C4-2B (cell line): ENCODE results near the gene OPTC.

Experiments used
- ZFX ChIP-seq: fragments of 450-650 bp; IDR thresholded peaks from 2 replicates; pipeline ENCODE4 v1.6.1; 2017
- TF ChIP-seq, protein P1 (sequence below): fragments of 450-650 bp; conservative IDR thresholded peaks from 2 replicates; pipeline ENCODE4 v1.5.1; 2017; ENCODE audit warnings: mild to moderate bottlenecking

DNA sequence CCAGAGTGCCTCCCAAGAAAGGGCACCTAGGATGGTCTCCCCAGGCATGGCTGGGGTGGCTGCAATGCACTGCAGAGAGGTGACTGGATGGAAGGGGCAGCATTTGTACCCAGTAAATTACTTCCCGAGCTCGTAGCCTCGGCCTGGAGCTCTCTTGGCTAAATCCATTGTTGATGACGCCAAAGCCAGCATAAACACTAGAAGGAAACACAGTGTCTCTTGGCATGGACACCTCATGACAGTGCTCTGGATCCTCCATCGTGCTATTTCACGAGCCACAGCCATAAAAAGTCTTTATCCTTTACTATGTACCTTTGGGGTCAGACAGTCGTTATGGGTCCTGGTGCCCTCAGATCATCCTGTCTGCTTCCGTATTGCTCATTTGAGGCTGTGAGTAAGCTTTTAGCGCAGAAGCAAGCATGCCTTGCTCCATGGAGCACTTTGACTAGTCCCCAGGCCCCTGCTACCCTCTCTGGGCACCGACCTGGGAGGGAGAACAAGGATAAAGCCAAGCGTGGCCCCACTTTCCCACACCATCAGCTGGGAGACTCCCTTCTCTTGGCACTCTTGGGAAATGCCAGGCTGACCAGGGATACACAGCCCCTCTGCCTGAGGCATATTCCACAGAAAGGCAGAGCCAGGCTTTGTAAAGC is 28.7 kb upstream of the OPTC start:
- TF ChIP-seq, protein P1, sequence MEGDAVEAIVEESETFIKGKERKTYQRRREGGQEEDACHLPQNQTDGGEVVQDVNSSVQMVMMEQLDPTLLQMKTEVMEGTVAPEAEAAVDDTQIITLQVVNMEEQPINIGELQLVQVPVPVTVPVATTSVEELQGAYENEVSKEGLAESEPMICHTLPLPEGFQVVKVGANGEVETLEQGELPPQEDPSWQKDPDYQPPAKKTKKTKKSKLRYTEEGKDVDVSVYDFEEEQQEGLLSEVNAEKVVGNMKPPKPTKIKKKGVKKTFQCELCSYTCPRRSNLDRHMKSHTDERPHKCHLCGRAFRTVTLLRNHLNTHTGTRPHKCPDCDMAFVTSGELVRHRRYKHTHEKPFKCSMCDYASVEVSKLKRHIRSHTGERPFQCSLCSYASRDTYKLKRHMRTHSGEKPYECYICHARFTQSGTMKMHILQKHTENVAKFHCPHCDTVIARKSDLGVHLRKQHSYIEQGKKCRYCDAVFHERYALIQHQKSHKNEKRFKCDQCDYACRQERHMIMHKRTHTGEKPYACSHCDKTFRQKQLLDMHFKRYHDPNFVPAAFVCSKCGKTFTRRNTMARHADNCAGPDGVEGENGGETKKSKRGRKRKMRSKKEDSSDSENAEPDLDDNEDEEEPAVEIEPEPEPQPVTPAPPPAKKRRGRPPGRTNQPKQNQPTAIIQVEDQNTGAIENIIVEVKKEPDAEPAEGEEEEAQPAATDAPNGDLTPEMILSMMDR: no peak
- no peak for TF ChIP-seq ZFX
